Astrocyte (in vitro differentiated cells and primary cell): ENCODE results near the gene NXPE3. TPM values are rescaled to one million over a fixed set of nuclear protein-coding genes. Genes with fewer than 3 reads are reported as not detected.
"Not testable (repeated sequence)": the region's sequence is repeated elsewhere in the genome, so short reads cannot be mapped to it uniquely, and the experiment has no call there.

Source experiments
- DNase-seq: peaks from one replicate; pipeline ENCODE4 v3.0.0-alpha.2; 2010; ENCODE audit warnings: low read depth
- FAIRE-seq: peaks from 2 replicates; lab custom pipeline; 2011; peaks lifted over from hg19 to GRCh38; lab: Jason Lieb, UNC
- H2AFZ ChIP-seq: 2 replicates; pipeline ENCODE4 v1.6.0; 2012; ENCODE audit warnings: low read depth, low read length, inconsistent platforms
- H3K27ac ChIP-seq: 2 replicates; pipeline ENCODE4 v1.5.1; 2011; ENCODE audit warnings: low read depth, low read length, inconsistent platforms
- H3K27me3 ChIP-seq: 2 replicates; pipeline ENCODE4 v1.6.0; 2011; ENCODE audit warnings: low read length, inconsistent platforms; ENCODE audit not compliant: insufficient read depth
- H3K36me3 ChIP-seq: 2 replicates; pipeline ENCODE4 v1.5.1; 2011; ENCODE audit warnings: low read length, inconsistent platforms; ENCODE audit not compliant: insufficient read depth
- H3K4me1 ChIP-seq: 2 replicates; pipeline ENCODE4 v1.5.1; 2011; ENCODE audit warnings: low read length, inconsistent platforms; ENCODE audit not compliant: insufficient read depth
- H3K4me2 ChIP-seq: 2 replicates; pipeline ENCODE4 v1.6.0; 2012; ENCODE audit warnings: low read length, inconsistent platforms
- H3K4me3 ChIP-seq: 2 replicates; pipeline ENCODE4 v1.5.1; 2011; ENCODE audit warnings: low read depth, mild to moderate bottlenecking, low read length, inconsistent platforms; ENCODE audit not compliant: insufficient read depth
- H3K79me2 ChIP-seq: 2 replicates; pipeline ENCODE4 v1.6.0; 2012; ENCODE audit warnings: mild to moderate bottlenecking, low read length, inconsistent platforms; ENCODE audit not compliant: insufficient read depth
- H3K9ac ChIP-seq: 2 replicates; pipeline ENCODE4 v1.6.0; 2012; ENCODE audit warnings: mild to moderate bottlenecking, low read length, inconsistent platforms
- H3K9me3 ChIP-seq: 2 replicates; pipeline ENCODE4 v1.5.1; 2012; ENCODE audit warnings: low read depth, mild to moderate bottlenecking, low read length, inconsistent platforms; ENCODE audit not compliant: insufficient read depth
- H4K20me1 ChIP-seq: 2 replicates; pipeline ENCODE4 v1.6.0; 2012; ENCODE audit warnings: low read length, inconsistent platforms; ENCODE audit not compliant: insufficient read depth
- H3K27ac Mint-ChIP-seq: one replicate; pipeline ENCODE4 v1.8.0; 2021; ENCODE audit warnings: mild to moderate bottlenecking, mixed read lengths; ENCODE audit not compliant: unreplicated experiment
- H3K27me3 Mint-ChIP-seq: one replicate; pipeline ENCODE4 v1.8.0; 2021; ENCODE audit warnings: low read depth, mixed read lengths; ENCODE audit not compliant: unreplicated experiment
- H3K36me3 Mint-ChIP-seq: one replicate; pipeline ENCODE4 v1.8.0; 2021; ENCODE audit warnings: low read depth, mixed read lengths; ENCODE audit not compliant: unreplicated experiment
- H3K4me1 Mint-ChIP-seq: one replicate; pipeline ENCODE4 v1.8.0; 2021; ENCODE audit warnings: low read depth, mixed read lengths; ENCODE audit not compliant: unreplicated experiment
- H3K4me3 Mint-ChIP-seq: one replicate; pipeline ENCODE4 v1.8.0; 2021; ENCODE audit warnings: mild to moderate bottlenecking, moderate library complexity, mixed read lengths; ENCODE audit not compliant: unreplicated experiment
- H3K9me3 Mint-ChIP-seq: one replicate; pipeline ENCODE4 v1.8.0; 2021; ENCODE audit warnings: mild to moderate bottlenecking, mixed read lengths; ENCODE audit not compliant: unreplicated experiment
- EZH2 ChIP-seq: IDR thresholded peaks from 2 replicates; pipeline ENCODE4 v1.6.1; 2012; ENCODE audit warnings: mild to moderate bottlenecking, low read length, inconsistent platforms; ENCODE audit not compliant: insufficient read depth
- total RNA-seq: library from RNA; stranded (reverse); gene quantifications from 2 replicates; pipeline ENCODE4 v1.2.1, GENCODE V29; 2021
- TF ChIP-seq, protein P1 (sequence below): IDR thresholded peaks from 2 replicates; pipeline ENCODE4 v1.5.1; 2011; ENCODE audit warnings: low read depth, mild to moderate bottlenecking, inconsistent platforms, low read length, moderate library complexity; ENCODE audit not compliant: insufficient read depth

NXPE3 gene
- total RNA-seq, 1 donor from 2014 or later: 46.4 TPM

DNA sequence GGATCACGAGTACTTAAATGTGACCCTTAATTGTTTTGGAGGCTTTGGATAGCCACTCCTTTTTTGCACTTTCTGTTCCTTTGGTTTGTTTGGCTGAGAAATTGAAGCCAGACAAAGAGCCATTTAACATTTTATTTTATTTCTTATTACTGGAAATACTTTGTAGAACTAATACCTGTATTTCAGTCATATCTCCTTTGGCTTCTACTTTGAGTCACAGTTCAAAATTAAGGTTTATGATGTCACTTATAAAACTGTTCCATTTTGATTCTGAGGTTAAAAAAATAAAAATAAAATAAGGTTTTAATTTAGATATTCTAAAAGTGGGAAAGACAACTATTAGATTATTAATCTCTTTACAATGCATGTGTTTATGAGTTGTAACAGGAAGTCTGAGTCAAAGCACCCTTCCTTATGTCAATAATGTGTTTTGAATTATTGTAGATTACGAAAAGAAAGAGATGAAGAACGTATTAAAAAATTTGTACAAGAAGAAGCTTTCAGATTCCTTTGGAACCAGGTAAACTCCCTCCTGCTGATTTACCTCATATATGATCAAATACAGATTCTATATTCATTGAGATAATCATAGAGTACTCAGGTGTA is 16.9 kb upstream of the NXPE3 start:
- no peaks in the 10 kb centered on the region for H3K79me2 ChIP-seq
- H3K4me1 Mint-ChIP-seq: no peaks in the 10 kb centered on the region
- no peaks in the 10 kb centered on the region for H3K27me3 Mint-ChIP-seq
- peaks cover 27% of the 10 kb centered on the region for H3K36me3 ChIP-seq
- peaks cover 13% of the 10 kb centered on the region for H3K36me3 Mint-ChIP-seq
- no peak overlapping the region for H3K27ac Mint-ChIP-seq
- FAIRE-seq: peak; percentile 50
- no peak overlapping the region for H3K4me3 ChIP-seq
- H3K27me3 ChIP-seq: no peaks in the 10 kb centered on the region
- no peak overlapping the region for H3K9ac ChIP-seq
- no peaks in the 10 kb centered on the region for H3K9me3 ChIP-seq
- H3K4me3 Mint-ChIP-seq: no peak overlapping the region
- H2AFZ ChIP-seq: no peak overlapping the region
- H3K4me2 ChIP-seq: no peak overlapping the region
- no peaks in the 10 kb centered on the region for H3K4me1 ChIP-seq
- peaks cover 2% of the 10 kb centered on the region for H3K9me3 Mint-ChIP-seq
- H4K20me1 ChIP-seq: no peaks in the 10 kb centered on the region
- DNase-seq: no peak
- H3K27ac ChIP-seq: no peak overlapping the region
- TF ChIP-seq, protein P1, sequence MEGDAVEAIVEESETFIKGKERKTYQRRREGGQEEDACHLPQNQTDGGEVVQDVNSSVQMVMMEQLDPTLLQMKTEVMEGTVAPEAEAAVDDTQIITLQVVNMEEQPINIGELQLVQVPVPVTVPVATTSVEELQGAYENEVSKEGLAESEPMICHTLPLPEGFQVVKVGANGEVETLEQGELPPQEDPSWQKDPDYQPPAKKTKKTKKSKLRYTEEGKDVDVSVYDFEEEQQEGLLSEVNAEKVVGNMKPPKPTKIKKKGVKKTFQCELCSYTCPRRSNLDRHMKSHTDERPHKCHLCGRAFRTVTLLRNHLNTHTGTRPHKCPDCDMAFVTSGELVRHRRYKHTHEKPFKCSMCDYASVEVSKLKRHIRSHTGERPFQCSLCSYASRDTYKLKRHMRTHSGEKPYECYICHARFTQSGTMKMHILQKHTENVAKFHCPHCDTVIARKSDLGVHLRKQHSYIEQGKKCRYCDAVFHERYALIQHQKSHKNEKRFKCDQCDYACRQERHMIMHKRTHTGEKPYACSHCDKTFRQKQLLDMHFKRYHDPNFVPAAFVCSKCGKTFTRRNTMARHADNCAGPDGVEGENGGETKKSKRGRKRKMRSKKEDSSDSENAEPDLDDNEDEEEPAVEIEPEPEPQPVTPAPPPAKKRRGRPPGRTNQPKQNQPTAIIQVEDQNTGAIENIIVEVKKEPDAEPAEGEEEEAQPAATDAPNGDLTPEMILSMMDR: no peak
- no peak for TF ChIP-seq EZH2

DNA sequence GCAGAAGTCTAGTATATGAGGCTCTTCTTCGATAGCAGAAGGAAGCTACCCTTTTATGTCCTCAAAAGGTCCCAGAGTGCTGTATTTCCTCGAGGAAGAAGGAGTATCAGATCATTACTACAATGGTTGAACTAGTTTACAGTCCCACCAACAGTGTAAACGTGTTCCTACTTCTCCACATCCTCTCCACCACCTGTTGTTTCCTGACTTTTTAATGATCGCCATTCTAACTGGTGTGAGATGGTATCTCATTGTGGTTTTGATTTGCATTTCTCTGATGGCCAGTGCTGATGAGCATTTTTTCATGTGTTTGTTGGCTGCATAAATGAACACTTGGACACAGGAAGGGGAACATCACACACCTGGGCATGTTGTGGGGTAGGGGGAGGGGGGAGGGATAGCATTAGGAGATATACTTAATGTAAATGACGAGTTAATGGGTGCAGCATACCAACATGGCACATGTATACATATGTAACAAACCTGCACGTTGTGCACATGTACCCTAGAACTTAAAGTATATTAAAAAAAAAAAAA is 1.2 kb upstream of the NXPE3 start:
- not testable (repeated sequence) for H3K9me3 ChIP-seq, H3K4me1 Mint-ChIP-seq, H3K4me2 ChIP-seq, H3K27ac ChIP-seq, H3K36me3 ChIP-seq, H3K36me3 Mint-ChIP-seq, FAIRE-seq, H3K27me3 Mint-ChIP-seq, H3K4me3 ChIP-seq, H3K4me3 Mint-ChIP-seq, H2AFZ ChIP-seq, H3K27me3 ChIP-seq, H3K9ac ChIP-seq, DNase-seq, H4K20me1 ChIP-seq, H3K9me3 Mint-ChIP-seq
- peaks cover 20% of the 10 kb centered on the region for H3K4me1 ChIP-seq
- peaks cover 28% of the 10 kb centered on the region for H3K79me2 ChIP-seq
- peak overlapping the region; percentile 29 for H3K27ac Mint-ChIP-seq

DNA sequence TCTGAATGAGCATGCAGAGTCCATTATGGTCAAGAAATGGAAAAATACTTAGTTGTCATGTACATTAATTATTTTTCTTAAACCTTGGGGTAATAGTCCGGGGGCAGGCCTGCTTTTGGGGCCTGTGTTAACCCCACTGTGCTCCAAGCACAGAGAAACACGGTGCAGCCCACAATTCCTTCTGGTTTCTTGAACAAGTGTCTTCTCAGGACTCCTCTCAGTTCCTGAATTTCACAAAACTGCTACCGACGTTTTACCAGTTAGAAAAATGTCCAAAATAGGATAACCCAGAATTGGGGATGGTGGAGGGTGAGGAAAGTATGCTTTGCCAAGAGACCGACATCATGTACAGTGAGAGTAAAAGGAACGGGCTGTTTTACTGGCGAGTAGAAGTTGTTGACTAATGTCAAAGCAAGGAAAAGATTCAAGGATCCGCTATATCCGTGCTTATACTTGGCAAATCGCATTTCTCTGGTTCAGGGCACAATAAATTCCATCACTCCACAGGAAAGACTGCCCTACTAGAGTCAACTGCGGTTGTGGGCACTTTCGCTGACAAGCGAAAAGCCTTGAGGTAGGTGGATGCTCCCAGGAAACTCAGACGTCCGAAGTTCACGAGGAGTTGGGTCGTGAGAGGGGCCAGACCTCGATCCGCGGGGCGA is 495 bp upstream of the NXPE3 start:
- peak overlapping the region; percentile 80 for H3K9ac ChIP-seq
- peaks cover 3% of the 10 kb centered on the region for H4K20me1 ChIP-seq
- FAIRE-seq: no peak
- peak overlapping the region; percentile 75 for H3K27ac ChIP-seq
- TF ChIP-seq EZH2: no peak
- TF ChIP-seq, protein P1: no peak
- no peaks in the 10 kb centered on the region for H3K27me3 Mint-ChIP-seq
- peak overlapping the region; percentile 100 for H2AFZ ChIP-seq
- no peaks in the 10 kb centered on the region for H3K9me3 Mint-ChIP-seq
- H3K9me3 ChIP-seq: no peaks in the 10 kb centered on the region
- H3K27me3 ChIP-seq: no peaks in the 10 kb centered on the region
- H3K36me3 ChIP-seq: peaks cover 3% of the 10 kb centered on the region
- H3K36me3 Mint-ChIP-seq: peaks cover 4% of the 10 kb centered on the region
- H3K4me2 ChIP-seq: peak overlapping the region; percentile 96
- DNase-seq: no peak
- peaks cover 4% of the 10 kb centered on the region for H3K4me1 Mint-ChIP-seq
- H3K4me1 ChIP-seq: peaks cover 20% of the 10 kb centered on the region
- peak overlapping the region; percentile 98 for H3K4me3 Mint-ChIP-seq
- peak overlapping the region; percentile 64 for H3K27ac Mint-ChIP-seq
- peaks cover 28% of the 10 kb centered on the region for H3K79me2 ChIP-seq
- H3K4me3 ChIP-seq: peak overlapping the region; percentile 82
